ENCODE measurements around the gene MAPK10. TPM values are rescaled to one million over a fixed set of nuclear protein-coding genes. Genes with fewer than 3 reads are reported as not detected.

Gene MAPK10
- total RNA-seq, 1 donor from 2014 or later = 123 TPM

GRCh38 chr4:85995361-85995760, 364.5 kb downstream of the MAPK10 start:
- Histone ChIP-seq H3K4me3 (no peak overlapping the region), H3K36me3 (peaks cover 0 to 12% of the 10 kb centered on the region in 2 donors), H3K4me1 (no peaks in the 10 kb centered on the region), H3K27me3 (no peaks in the 10 kb centered on the region), H3K9me3 (no peaks in the 10 kb centered on the region), H3K27ac (no peak overlapping the region)
- DNase-seq (ENCODE audit: extremely low spot score in 2 of 2) = no peak
- intact Hi-C loops (cut with DNase I) = no loop called here
- TF ChIP-seq CTCF (IDR thresholded peaks at IDR 0.05) (no peak), POLR2A (IDR thresholded peaks at IDR 0.05) (no peak), POLR2AphosphoS5 (IDR thresholded peaks at IDR 0.05; ENCODE audit: insufficient read depth in 1 of 2, low read depth in 1 of 2) (no peak)

GRCh38 chr4:85994576-85994975, 365.3 kb downstream of the MAPK10 start:
- no peaks in the 10 kb centered on the region for H3K27me3 ChIP-seq
- H3K27ac ChIP-seq = no peak overlapping the region
- H3K4me3 ChIP-seq = no peak overlapping the region
- H3K4me1 ChIP-seq = no peaks in the 10 kb centered on the region
- DNase-seq (ENCODE audit: extremely low spot score in 2 of 2) = no peak
- peaks cover 0 to 12% of the 10 kb centered on the region in 2 donors for H3K36me3 ChIP-seq
- TF ChIP-seq POLR2AphosphoS5 (IDR thresholded peaks at IDR 0.05; ENCODE audit: insufficient read depth in 1 of 2, low read depth in 1 of 2) (no peak), CTCF (IDR thresholded peaks at IDR 0.05) (no peak), POLR2A (IDR thresholded peaks at IDR 0.05) (no peak)
- H3K9me3 ChIP-seq = no peaks in the 10 kb centered on the region
- intact Hi-C loops (cut with DNase I) = no loop called here

GRCh38 chr4:85993641-85994040, 366.2 kb downstream of the MAPK10 start:
- no peak for TF ChIP-seq CTCF (IDR thresholded peaks at IDR 0.05)
- no peak for TF ChIP-seq POLR2A (IDR thresholded peaks at IDR 0.05)
- no peak for TF ChIP-seq POLR2AphosphoS5 (IDR thresholded peaks at IDR 0.05; ENCODE audit: insufficient read depth in 1 of 2, low read depth in 1 of 2)
- peaks cover 0 to 12% of the 10 kb centered on the region in 2 donors for H3K36me3 ChIP-seq
- no peak overlapping the region for H3K4me3 ChIP-seq
- H3K9me3 ChIP-seq = no peaks in the 10 kb centered on the region
- DNase-seq (ENCODE audit: extremely low spot score in 2 of 2) = no peak
- H3K4me1 ChIP-seq = no peaks in the 10 kb centered on the region
- intact Hi-C loops (cut with DNase I) = no loop called here
- H3K27ac ChIP-seq = no peak overlapping the region
- H3K27me3 ChIP-seq = no peaks in the 10 kb centered on the region

- intact Hi-C loops (cut with DNase I) = no loop called here
Measured at GRCh38 chr4:85986266-85986665, 373.6 kb downstream of the MAPK10 start.

GRCh38 chr4:85979276-85979675, 380.6 kb downstream of the MAPK10 start:
- Histone ChIP-seq H3K27ac (no peak overlapping the region), H3K36me3 (peaks cover 0 to 7% of the 10 kb centered on the region in 2 donors), H3K4me1 (no peaks in the 10 kb centered on the region), H3K9me3 (no peaks in the 10 kb centered on the region), H3K4me3 (no peak overlapping the region), H3K27me3 (no peaks in the 10 kb centered on the region)
- TF ChIP-seq POLR2A (IDR thresholded peaks at IDR 0.05) (no peak), CTCF (IDR thresholded peaks at IDR 0.05) (no peak), POLR2AphosphoS5 (IDR thresholded peaks at IDR 0.05; ENCODE audit: insufficient read depth in 1 of 2, low read depth in 1 of 2) (no peak)
- intact Hi-C loops (cut with DNase I) = no loop called here
- no peak for DNase-seq (ENCODE audit: extremely low spot score in 2 of 2)

More at GRCh38 chr4:85986266-85986665, 373.6 kb downstream of the MAPK10 start:
- Histone ChIP-seq H3K27me3 (no peaks in the 10 kb centered on the region), H3K36me3 (no peaks in the 10 kb centered on the region), H3K9me3 (no peaks in the 10 kb centered on the region), H3K4me1 (no peaks in the 10 kb centered on the region), H3K27ac (no peak overlapping the region), H3K4me3 (no peak overlapping the region)
- TF ChIP-seq CTCF (IDR thresholded peaks at IDR 0.05) (no peak), POLR2A (IDR thresholded peaks at IDR 0.05) (no peak)
- no peak for DNase-seq (ENCODE audit: extremely low spot score in 2 of 2)
